Left cardiac atrium (tissue), 4 donors: Measurements from ENCODE around the gene LIMA1. TPM values are rescaled to one million over a fixed set of nuclear protein-coding genes. Genes with fewer than 3 reads are reported as not detected.
A peak's percentile ranks its signal among the peaks of the same experiment; 100 is the strongest.
"Not testable (repeated sequence)": the region's sequence is repeated elsewhere in the genome, so short reads cannot be mapped to it uniquely, and the experiment has no call there.

Source experiments
- ATAC-seq, 2 donors: fragments of 200-7000 bp; cut with Tn5 transposase; one replicate each; pipeline ENCODE4 v1.9.1; 2020; ENCODE audit warnings: mild to moderate bottlenecking in 2 of 2, moderate library complexity in 2 of 2
- DNase-seq: peaks from one replicate; pipeline ENCODE4 v3.0.0-alpha.2; 2020
- intact Hi-C, 2 donors: fragments of 100-400 bp; cut with DNase I; formaldehyde crosslinking; loops; one replicate each; pipeline versions ENCODE4 v1.14.1 to v1.15.1; 2022 to 2023
- total RNA-seq, 2 donors: library from RNA; stranded (reverse); fragmentation: NEBNext Ultra II Directional; extraction: Animal tissue kit (Norgen Biotek cat#: 25700); gene quantifications; one replicate each; pipeline ENCODE4 v1.2.1, GENCODE V29; 2021
- donor health status: DM: no; HTN: yes; CAD: no.
- donor health status: DM: no; HTN: yes; CAD: no; lungs with severe emphysema.
- donor health status: DM: yes; HTN: yes; CAD: no.
- donor health status: Dilated cardiomyopathy.

The LIMA1 gene
- total RNA-seq, 2 donors from 2014 or later, result 30.6 to 37.7 TPM

- intact Hi-C loops, result no loop called here
- ATAC-seq (no peak), DNase-seq (no peak)
These were observed 30.2 kb downstream of the LIMA1 start for GRCh38 chr12:50252977-50253602.

- ATAC-seq, result no peak
- intact Hi-C loops, result no loop called here
- no peak for DNase-seq
These were observed 31.6 kb downstream of the LIMA1 start for GRCh38 chr12:50251619-50252252.

DNA sequence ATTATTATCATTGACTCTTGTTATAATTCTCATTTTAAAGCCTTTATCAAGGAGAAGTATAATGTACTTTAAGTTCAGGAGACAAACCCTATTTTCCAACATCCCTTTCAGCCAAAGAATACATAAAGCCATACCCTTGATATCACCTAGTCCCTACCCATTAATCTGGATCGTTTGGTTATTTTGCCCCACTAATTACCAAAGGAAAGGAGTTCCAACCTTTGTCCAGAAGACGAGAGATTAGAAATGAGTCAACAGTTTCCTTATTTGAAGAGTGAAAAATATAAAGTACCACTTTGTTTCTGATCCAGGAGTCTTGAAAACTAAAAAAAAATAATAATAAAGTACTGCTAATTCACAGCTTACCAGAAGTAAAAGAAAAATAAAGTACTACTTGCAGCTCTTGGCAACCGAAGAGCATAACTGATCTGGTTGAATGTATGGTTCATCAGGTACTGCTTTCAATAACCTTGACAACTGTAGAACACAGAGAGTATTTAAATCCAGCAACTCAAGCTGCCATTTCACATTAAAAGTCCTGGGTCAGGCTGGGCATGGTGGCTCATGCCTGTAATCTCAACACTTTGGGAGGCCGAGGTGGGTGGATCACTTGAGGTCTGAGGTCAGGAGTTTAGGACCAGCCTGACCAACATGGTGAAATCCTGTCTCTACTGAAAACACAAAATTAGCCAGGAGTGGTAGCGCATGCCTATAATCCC lies 33.7 kb downstream of the LIMA1 start:
- DNase-seq (no peak), ATAC-seq (no peak)
- intact Hi-C loops, result no loop called here

GRCh38 chr12:50248883-50249282 lies 34.4 kb downstream of the LIMA1 start:
- ATAC-seq, result peak in 1 of 2 donors; percentile 12
- DNase-seq, result no peak
- intact Hi-C loops, result no loop called here

DNA sequence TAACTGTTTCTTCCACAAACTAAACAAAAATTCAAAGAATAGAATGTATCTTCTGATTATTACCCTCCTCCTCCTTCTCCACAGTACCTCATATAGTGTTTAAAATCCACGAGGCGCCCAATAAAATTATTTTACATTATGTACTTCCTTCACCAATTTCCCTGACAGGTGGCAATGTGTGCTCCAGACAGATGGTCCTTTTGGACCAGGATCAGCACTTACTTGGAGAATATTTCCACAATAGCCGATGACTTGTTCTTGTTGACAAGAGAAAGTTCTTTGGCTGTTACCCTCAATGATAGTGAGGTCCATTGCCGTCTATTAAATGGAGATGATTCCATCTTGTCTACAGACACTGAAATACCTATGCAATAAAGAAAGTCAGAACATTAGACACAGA lies 34.9 kb downstream of the LIMA1 start:
- DNase-seq (no peak), ATAC-seq (no peak)
- intact Hi-C loops, result no loop called here

DNA sequence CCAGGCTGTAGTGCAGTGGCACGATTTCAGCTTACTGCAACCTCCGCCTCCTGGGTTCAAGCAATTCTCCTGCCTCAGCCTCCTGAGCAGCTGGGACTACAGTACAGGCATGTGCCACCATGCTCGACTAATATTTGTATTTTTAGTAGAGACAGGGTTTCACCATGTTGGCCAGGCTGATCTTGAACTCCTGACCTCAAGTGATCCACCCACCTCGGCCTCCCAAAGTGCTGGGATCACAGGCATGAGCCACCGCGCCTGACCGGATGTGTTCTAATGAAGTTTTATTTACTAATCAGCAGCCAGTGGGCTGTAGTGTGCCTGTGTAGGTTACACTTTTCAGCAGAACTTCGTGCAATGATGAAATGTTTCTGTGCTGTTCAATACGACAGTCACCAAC lies 35.7 kb downstream of the LIMA1 start:
- ATAC-seq, intact Hi-C loops, DNase-seq: not testable (repeated sequence)

DNA sequence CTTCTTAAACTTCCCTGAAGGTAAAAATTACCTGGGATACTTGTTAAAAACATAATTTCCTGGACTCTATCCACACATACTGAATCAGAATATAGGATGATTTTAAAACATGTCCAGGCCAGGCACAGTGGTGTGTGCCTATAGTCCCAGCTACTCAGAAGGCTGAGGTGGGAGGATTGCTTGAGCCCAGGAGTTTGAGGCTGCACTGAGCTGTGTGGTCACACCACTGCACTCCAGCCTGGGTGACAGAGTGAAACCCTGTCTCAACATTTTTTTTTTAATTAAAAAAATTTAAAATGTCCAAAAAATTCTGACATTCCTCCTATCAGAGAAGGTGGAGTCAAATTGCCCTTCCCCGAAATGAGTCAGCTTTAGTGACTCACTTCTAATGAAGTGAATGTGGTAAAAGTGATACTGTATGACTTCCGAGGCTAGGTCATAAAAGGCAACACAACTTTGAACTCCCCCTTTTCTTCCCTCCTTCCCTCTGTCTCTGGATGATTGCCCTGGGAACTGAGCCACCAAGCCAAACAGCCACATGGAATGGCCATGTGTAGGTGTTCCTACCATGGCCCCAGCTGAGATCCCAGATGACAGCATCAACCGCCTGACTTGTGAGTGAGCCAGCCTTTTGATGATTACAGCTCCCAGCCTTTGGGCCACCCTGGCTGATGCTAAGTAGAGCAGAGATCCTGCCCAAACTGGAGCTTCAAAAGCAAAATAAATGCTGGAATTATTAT lies 36.3 kb downstream of the LIMA1 start:
- peak; percentile 74 for DNase-seq
- peak; percentile 73 to 89 for ATAC-seq
- intact Hi-C loops, result no loop called here

DNA sequence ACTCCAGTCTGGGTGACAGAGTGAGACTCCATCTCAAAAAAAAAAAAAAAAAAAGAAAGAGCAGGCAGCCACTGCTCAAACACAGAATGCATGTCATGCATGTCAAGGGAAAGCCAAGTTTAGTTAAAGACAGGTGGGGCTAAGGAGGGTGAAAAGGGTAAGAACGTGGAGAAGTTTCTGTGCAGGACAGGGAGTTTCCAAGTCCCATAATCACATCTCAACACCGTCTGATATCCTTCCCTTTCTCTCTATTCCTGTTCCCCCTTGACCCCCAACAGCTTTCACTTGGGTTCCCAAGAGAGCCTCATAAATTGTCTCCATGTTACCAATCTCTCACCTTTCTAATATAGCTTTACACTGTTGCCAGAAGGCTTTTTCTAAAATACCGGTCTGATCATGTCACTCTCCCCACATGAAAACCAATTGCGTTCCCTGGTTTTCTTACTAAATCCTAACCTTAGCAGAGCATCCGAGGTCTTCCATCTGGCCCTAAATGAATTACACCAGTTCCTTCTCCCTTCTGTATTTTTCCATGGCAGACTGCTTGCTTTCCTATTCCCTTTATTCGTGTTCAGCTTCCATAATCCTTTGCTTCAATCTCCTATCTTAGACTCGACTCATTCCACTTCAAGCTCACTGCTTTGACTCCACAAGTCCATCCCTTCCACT lies 37.0 kb downstream of the LIMA1 start:
- no peak for ATAC-seq
- intact Hi-C loops, result no loop called here
- no peak for DNase-seq

DNA sequence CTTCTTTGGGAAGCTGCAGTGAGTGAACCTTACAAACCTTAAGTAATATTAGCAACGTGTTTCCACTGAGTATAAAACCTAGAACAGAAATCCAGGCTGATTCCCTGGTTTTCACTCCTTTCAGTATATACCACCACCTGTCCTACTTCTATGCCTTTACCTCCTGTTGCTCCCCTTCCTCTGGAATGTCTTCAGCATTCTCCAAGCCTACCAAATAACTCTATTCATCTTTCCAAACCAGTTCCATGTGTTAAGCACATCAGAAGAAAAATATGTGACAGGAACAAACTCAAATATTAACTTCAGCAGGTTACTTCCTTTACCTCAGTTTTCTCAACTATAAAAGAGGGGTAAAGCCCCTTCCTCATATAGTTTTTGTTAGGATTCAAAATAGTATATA lies 39.8 kb downstream of the LIMA1 start:
- no peak for DNase-seq
- intact Hi-C loops, result no loop called here
- no peak for ATAC-seq

GRCh38 chr12:50242751-50243191 lies 40.5 kb downstream of the LIMA1 start:
- intact Hi-C loops, result no loop called here
- ATAC-seq (no peak), DNase-seq (no peak)

DNA sequence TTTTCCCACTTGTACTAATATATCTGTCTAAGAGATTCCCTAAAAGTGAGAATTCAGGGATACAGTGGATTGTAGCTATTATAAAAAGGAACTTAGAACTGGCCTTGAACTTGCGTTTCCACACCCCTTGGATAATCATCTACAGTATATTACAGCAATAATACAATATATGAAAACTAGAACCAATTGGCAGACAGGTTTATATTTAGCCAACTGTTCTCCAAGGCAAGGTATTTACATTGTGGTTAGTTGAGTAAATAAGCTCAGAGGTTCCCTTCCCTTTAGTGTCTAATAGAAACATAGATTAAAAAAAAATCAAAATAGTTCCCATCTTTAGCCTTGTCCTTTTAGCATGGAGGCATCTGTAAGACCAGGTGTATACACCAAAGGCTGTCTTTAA lies 42.1 kb downstream of the LIMA1 start:
- no peak for DNase-seq
- ATAC-seq, result no peak
- intact Hi-C loops, result no loop called here

DNA sequence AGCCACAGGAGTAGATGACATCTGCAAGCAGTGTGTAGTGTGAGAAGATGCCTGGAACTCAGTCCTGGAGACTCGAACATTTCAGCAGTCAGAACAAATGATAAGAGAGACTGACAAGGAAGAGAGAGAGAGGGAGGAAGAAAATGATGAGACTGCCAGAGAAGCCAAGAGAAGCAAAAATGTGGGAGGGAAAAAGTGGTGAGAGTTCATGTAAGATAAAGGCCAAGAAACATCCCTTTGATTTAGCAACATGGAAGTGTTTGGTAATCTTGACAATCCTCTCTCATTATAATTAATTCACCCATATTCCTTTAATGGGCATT lies 42.6 kb downstream of the LIMA1 start:
- intact Hi-C loops, result no loop called here
- ATAC-seq, result peak in 1 of 2 donors; percentile 61
- no peak for DNase-seq

- intact Hi-C loops, result no loop called here
- ATAC-seq (no peak), DNase-seq (no peak)
These were observed 43.1 kb downstream of the LIMA1 start for GRCh38 chr12:50240096-50240791.

DNA sequence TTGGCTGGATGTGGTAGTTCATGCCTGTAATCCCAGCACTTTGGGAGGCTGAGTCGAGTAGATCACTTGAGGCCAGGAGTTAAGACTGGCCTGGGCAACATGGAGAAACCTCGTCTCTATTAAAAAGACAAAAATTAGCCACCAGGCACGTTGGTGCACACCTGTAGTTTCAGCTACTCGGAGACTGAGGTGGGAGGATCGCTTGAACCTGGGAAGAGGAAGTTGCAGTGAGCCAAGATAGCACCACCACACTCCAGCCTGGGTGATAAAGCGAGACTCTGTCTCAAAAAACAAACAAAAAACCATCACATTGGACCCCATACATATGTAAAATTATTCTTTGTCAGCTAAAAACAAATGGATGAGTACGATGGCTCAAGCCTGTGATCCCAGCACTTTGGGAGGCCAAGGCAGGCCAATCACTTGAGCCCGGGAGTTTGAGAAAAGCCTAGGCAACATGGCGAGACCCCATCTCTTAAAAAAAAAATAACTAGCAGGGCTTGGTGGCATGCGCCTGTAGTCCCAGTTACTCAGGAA lies 43.9 kb downstream of the LIMA1 start:
- intact Hi-C loops, result no loop called here

GRCh38 chr12:50234347-50234746 lies 49.0 kb downstream of the LIMA1 start:
- peak in 1 of 2 donors; percentile 53 for ATAC-seq
- intact Hi-C loops, result no loop called here
- no peak for DNase-seq

More for the DNA sequence above, 43.9 kb downstream of the LIMA1 start:
- ATAC-seq, result no peak
- no peak for DNase-seq

DNA sequence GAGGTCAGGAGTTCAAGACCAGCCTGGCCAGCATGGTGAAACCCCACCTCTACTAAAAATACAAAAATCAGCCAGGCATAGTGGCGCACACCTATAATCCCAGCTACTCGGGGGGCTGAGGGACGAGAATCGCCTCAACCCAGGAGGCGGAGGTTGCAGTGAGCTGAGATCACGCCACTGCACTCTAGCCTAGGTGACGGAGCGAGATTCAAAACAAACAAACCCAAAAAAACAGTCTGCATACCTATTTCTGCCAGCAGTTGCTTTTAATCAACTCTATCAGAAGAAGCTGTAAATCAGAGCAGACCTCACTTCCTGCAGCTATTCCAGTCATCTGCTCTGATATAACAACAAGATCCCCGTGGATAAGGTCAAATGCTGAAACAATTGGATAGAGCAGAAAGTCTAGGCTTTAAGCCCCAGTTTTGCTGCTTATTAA lies 50.5 kb downstream of the LIMA1 start:
- DNase-seq, result no peak
- intact Hi-C loops, result no loop called here
- no peak for ATAC-seq

DNA sequence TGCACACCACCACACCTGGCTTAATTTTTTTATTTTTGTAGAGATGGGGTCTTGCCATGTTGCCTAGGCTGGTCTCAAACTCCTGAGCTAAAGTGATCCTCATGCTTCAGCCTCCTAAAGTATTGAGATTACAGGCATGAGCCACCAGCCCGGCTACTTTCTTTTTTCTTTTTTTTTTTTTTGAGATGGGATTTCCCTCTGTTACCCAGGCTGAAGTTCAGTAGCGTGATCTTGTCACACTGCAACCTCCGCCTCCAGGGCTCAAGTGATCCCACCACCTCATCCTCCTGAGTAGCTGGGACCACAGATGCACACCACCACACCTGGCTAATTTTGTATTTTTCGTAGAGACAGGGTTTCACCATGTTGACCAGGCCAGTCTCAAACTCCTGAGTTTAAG lies 51.1 kb downstream of the LIMA1 start:
- DNase-seq (no peak), ATAC-seq (no peak)
- intact Hi-C loops, result no loop called here

DNA sequence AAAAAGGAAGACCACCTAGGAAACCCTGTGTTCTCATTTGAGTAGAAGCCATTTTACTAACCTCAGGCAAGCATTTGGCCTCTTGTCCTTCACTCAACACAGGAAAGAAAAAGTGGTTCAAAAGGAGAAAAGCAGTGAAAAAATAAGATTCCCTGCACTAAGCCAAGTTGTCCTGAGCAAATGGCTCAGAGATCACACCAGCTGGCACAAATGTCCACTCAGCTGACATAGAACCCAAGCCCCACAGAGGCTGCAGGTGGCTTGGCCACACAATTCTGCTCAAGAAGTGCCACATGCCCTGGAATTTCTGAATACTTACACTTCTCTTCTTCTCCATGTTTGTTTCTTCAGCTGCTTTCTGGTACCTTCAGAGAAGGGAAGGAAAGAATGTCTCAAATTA lies 52.0 kb downstream of the LIMA1 start:
- DNase-seq (no peak), ATAC-seq (no peak)
- intact Hi-C loops, result no loop called here

DNA sequence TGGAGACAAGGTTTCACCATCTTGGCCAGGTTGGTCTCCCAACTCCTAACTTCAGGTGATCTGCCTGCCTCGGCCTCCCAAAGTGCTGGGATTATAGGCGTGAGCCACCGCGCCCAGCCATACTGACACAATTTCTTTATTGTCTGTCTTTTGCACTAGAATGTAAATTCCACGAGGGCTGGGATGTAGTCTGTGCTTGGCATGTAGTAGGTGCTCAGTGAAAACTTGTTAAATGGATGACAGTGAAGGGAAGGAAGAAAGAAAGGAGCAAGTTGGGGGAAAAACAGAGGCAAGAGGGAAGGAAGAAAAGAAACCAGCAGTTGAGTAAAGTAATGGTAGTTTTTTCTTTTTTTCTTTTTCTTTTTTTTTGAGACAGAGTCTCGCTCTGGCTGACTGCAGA lies 53.1 kb downstream of the LIMA1 start:
- intact Hi-C loops, result no loop called here
- DNase-seq (no peak), ATAC-seq (no peak)
